PC-3 (cell line): ENCODE results near the gene LARP4B.

Experiments used
- CTCF ChIP-seq: fragments of 300-600 bp; sonication (generic); conservative IDR thresholded peaks from 2 replicates; pipeline ENCODE4 v1.5.1; 2017; ENCODE audit warnings: antibody characterized with exemption, low read depth, mild to moderate bottlenecking, low read length
- EZH2 ChIP-seq: fragments of 300-600 bp; sonication (generic); IDR thresholded peaks from one replicate; pipeline ENCODE4 v1.6.1; 2017; ENCODE audit warnings: antibody characterized with exemption, mild to moderate bottlenecking, low read length; ENCODE audit not compliant: unreplicated experiment

- TF ChIP-seq EZH2 = no peak
- no peak for TF ChIP-seq CTCF
Measured at GRCh38 chr10:845526-845925, 86.0 kb downstream of the LARP4B start.
